ENCODE results near the gene DPAGT1. TPM values are rescaled to one million over a fixed set of nuclear protein-coding genes. Genes with fewer than 3 reads are reported as not detected.

DPAGT1 gene
- total RNA-seq, 1 experiment from 2014 or later = 63.5 TPM

DNA sequence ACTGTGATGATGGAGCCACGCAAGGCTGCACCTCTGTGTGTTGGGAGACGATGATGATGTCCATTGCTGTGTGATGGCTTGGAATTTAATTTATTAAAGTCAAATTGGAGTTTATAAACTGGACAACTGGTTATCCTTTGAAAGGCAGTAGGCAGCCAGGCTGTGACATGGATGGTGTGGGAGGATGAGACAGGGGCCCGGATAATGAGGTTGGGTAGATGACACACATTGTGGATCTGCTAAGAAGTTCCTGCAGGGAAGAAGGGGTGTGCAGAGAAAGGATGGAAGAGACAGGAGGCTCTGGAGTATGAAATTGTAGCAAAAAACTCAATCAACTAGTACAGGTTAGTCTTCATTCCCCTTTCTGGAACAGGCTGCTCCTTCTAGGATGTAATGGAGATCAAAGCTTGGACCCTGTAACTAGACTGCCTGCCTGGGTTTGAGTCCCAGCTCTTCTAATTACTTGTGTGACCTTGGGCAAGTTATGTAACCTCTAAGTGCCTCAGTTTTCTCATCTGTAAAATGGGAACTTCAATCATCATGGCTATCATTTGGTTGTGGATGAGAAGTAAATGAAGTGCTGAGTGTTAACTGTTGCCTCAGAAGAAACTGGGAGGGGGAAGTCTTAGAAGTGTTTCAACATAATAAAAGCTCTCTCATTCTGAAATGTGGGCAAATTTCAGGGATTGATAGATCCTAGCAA is 15.5 kb upstream of the DPAGT1 start (continued):
- TF ChIP-seq, protein P1, sequence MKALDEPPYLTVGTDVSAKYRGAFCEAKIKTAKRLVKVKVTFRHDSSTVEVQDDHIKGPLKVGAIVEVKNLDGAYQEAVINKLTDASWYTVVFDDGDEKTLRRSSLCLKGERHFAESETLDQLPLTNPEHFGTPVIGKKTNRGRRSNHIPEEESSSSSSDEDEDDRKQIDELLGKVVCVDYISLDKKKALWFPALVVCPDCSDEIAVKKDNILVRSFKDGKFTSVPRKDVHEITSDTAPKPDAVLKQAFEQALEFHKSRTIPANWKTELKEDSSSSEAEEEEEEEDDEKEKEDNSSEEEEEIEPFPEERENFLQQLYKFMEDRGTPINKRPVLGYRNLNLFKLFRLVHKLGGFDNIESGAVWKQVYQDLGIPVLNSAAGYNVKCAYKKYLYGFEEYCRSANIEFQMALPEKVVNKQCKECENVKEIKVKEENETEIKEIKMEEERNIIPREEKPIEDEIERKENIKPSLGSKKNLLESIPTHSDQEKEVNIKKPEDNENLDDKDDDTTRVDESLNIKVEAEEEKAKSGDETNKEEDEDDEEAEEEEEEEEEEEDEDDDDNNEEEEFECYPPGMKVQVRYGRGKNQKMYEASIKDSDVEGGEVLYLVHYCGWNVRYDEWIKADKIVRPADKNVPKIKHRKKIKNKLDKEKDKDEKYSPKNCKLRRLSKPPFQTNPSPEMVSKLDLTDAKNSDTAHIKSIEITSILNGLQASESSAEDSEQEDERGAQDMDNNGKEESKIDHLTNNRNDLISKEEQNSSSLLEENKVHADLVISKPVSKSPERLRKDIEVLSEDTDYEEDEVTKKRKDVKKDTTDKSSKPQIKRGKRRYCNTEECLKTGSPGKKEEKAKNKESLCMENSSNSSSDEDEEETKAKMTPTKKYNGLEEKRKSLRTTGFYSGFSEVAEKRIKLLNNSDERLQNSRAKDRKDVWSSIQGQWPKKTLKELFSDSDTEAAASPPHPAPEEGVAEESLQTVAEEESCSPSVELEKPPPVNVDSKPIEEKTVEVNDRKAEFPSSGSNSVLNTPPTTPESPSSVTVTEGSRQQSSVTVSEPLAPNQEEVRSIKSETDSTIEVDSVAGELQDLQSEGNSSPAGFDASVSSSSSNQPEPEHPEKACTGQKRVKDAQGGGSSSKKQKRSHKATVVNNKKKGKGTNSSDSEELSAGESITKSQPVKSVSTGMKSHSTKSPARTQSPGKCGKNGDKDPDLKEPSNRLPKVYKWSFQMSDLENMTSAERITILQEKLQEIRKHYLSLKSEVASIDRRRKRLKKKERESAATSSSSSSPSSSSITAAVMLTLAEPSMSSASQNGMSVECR (CRISPR knock-in tag; IDR thresholded peaks at IDR 0.05; ENCODE audit: borderline replicate concordance) = no peak
- TF ChIP-seq ZNF121 (CRISPR knock-in tag; IDR thresholded peaks at IDR 0.05) (no peak), ZNF671 (CRISPR knock-in tag; IDR thresholded peaks at IDR 0.05) (no peak), NR2C2 (CRISPR knock-in tag; IDR thresholded peaks at IDR 0.05) (no peak), NR1H2 (CRISPR knock-in tag; IDR thresholded peaks at IDR 0.05) (no peak), ELF4 (CRISPR knock-in tag; IDR thresholded peaks at IDR 0.05; ENCODE audit: low read depth) (no peak)

DNA sequence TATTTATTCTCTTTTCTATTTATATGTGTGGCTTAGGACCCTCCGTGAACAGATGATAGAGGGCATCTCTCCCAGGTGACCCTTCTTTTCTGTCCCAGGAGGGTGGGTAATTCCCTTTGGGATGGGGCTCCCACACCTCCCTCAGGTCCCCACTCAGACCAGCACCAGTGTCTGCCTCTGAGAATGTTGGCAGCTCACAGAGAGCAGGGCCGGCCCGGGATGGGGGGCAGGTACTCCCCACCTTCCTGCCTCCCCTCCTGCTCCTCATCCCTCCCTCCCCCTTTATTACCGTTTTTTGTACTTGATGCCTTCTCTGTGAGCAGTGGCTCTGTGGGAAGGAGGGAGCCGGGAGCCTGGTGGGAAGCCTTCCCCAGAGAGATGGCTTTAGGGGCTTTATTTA is 14.9 kb upstream of the DPAGT1 start:
- H3K9me3 Mint-ChIP-seq = no peaks in the 10 kb centered on the region
- no peaks in the 10 kb centered on the region; the same call in 1 of the 2 replicates for H3K36me3 Mint-ChIP-seq
- no peak overlapping the region for H3K4me3 Mint-ChIP-seq
- ATAC-seq = no peak
- ChIA-PET CTCF (no interaction called here), POLR2A (no interaction called here)
- H3K27me3 Mint-ChIP-seq (ENCODE audit: low read depth) = no peaks in the 10 kb centered on the region; the same call in 1 of the 2 replicates
- H3K4me1 Mint-ChIP-seq = peaks cover 18% of the 10 kb centered on the region
- TF ChIP-seq, protein P2, sequence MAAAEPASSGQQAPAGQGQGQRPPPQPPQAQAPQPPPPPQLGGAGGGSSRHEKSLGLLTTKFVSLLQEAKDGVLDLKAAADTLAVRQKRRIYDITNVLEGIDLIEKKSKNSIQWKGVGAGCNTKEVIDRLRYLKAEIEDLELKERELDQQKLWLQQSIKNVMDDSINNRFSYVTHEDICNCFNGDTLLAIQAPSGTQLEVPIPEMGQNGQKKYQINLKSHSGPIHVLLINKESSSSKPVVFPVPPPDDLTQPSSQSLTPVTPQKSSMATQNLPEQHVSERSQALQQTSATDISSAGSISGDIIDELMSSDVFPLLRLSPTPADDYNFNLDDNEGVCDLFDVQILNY (CRISPR knock-in tag; IDR thresholded peaks at IDR 0.05) = no peak
- no peak for TF ChIP-seq TCF7 (CRISPR knock-in tag; IDR thresholded peaks at IDR 0.05; ENCODE audit: low read depth)
- DNase-seq (ENCODE audit: low spot score) = no peak
- H3K27ac Mint-ChIP-seq = no peak overlapping the region

DNA sequence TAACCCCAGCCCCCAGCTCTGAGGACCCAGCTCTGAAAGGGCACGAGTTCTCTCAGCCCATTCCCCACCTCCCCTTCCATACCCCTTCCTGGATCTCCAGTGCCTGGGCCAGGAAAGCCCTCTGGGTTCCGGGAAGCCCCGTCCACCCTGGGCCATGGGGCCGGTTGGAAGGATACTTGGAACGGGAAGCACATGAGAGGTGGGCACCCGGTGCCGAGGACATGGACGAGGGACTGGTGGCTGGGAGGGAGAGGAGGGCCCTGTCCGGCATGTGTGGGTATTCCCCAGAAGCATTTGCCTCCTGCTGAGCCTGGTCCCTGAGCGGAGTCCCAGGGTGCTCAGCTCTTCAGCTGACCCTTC is 14.6 kb upstream of the DPAGT1 start:
- H3K9me3 Mint-ChIP-seq = no peaks in the 10 kb centered on the region
- peaks cover 18% of the 10 kb centered on the region for H3K4me1 Mint-ChIP-seq
- CTCF ChIA-PET = interaction anchor here (0.6 to 0.9 kb wide), 2 partner anchors 13 to 29 kb away, joined by 3 to 4 read pairs; no protein-coding TSS in a partner anchor
- no peak overlapping the region for H3K4me3 Mint-ChIP-seq
- H3K36me3 Mint-ChIP-seq = no peaks in the 10 kb centered on the region; the same call in 1 of the 2 replicates
- POLR2A ChIA-PET = no interaction called here
- no peaks in the 10 kb centered on the region; the same call in 1 of the 2 replicates for H3K27me3 Mint-ChIP-seq (ENCODE audit: low read depth)
- ATAC-seq (0 out of 2 replicates have a peak, but pooled peaks have one; percentile 7), DNase-seq (ENCODE audit: low spot score) (no peak)
- 0 out of 2 replicates have a peak overlapping the region, but pooled peaks have one; percentile 41 for H3K27ac Mint-ChIP-seq
- TF ChIP-seq, protein P3, sequence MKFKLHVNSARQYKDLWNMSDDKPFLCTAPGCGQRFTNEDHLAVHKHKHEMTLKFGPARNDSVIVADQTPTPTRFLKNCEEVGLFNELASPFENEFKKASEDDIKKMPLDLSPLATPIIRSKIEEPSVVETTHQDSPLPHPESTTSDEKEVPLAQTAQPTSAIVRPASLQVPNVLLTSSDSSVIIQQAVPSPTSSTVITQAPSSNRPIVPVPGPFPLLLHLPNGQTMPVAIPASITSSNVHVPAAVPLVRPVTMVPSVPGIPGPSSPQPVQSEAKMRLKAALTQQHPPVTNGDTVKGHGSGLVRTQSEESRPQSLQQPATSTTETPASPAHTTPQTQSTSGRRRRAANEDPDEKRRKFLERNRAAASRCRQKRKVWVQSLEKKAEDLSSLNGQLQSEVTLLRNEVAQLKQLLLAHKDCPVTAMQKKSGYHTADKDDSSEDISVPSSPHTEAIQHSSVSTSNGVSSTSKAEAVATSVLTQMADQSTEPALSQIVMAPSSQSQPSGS (CRISPR knock-in tag; IDR thresholded peaks at IDR 0.05; ENCODE audit: borderline replicate concordance, low read depth) = no peak
- TF ChIP-seq, protein P4, sequence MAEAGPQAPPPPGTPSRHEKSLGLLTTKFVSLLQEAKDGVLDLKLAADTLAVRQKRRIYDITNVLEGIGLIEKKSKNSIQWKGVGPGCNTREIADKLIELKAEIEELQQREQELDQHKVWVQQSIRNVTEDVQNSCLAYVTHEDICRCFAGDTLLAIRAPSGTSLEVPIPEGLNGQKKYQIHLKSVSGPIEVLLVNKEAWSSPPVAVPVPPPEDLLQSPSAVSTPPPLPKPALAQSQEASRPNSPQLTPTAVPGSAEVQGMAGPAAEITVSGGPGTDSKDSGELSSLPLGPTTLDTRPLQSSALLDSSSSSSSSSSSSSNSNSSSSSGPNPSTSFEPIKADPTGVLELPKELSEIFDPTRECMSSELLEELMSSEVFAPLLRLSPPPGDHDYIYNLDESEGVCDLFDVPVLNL (CRISPR knock-in tag; IDR thresholded peaks at IDR 0.05; ENCODE audit: borderline replicate concordance, low read depth) = no peak
- TF ChIP-seq, protein P5, sequence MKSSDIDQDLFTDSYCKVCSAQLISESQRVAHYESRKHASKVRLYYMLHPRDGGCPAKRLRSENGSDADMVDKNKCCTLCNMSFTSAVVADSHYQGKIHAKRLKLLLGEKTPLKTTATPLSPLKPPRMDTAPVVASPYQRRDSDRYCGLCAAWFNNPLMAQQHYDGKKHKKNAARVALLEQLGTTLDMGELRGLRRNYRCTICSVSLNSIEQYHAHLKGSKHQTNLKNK (CRISPR knock-in tag; IDR thresholded peaks at IDR 0.05) = no peak
- no peak for TF ChIP-seq ZNF416 (CRISPR knock-in tag; IDR thresholded peaks at IDR 0.05)
- TF ChIP-seq TP53 (CRISPR knock-in tag; IDR thresholded peaks at IDR 0.05) = no peak
- TF ChIP-seq, protein P1 (CRISPR knock-in tag; IDR thresholded peaks at IDR 0.05; ENCODE audit: borderline replicate concordance) = no peak
- no peak for TF ChIP-seq NR3C1 (CRISPR knock-in tag; conservative IDR thresholded peaks at IDR 0.05; ENCODE audit: low read depth)
- TF ChIP-seq, protein P6, sequence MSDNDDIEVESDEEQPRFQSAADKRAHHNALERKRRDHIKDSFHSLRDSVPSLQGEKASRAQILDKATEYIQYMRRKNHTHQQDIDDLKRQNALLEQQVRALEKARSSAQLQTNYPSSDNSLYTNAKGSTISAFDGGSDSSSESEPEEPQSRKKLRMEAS (CRISPR knock-in tag; IDR thresholded peaks at IDR 0.05) = no peak
- TF ChIP-seq, protein P7, sequence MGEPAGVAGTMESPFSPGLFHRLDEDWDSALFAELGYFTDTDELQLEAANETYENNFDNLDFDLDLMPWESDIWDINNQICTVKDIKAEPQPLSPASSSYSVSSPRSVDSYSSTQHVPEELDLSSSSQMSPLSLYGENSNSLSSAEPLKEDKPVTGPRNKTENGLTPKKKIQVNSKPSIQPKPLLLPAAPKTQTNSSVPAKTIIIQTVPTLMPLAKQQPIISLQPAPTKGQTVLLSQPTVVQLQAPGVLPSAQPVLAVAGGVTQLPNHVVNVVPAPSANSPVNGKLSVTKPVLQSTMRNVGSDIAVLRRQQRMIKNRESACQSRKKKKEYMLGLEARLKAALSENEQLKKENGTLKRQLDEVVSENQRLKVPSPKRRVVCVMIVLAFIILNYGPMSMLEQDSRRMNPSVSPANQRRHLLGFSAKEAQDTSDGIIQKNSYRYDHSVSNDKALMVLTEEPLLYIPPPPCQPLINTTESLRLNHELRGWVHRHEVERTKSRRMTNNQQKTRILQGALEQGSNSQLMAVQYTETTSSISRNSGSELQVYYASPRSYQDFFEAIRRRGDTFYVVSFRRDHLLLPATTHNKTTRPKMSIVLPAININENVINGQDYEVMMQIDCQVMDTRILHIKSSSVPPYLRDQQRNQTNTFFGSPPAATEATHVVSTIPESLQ (CRISPR knock-in tag; IDR thresholded peaks at IDR 0.05) = no peak
- TF ChIP-seq ZNF423 (CRISPR knock-in tag; IDR thresholded peaks at IDR 0.05) = no peak

Data from WTC11 (cell line).